Measurements from ENCODE around the gene CADM1.

GRCh38 chr11:115298300-115299012 lies 205.8 kb downstream of the CADM1 start:
- TF ChIP-seq CTCF (IDR thresholded peaks at IDR 0.05; ENCODE audit: low read depth, low read length) (no peak), EZH2phosphoT487 (IDR thresholded peaks at IDR 0.05; ENCODE audit: low read depth) (no peak)

Data from OCI-LY3 (cell line).